Stomach (tissue), 9 donors: ENCODE results near the gene ZNF200. TPM values are rescaled to one million over a fixed set of nuclear protein-coding genes. Genes with fewer than 3 reads are reported as not detected.
A peak's percentile ranks its signal among the peaks of the same experiment; 100 is the strongest.

Source experiments
- DNase-seq, 2 donors: peaks; one replicate each; pipeline versions ENCODE4 v3.0.0 to v3.0.0-alpha.2; 2013 to 2019
- H3K27ac ChIP-seq, 5 donors: fragments of 200-600 bp in 4 of 5; sonication (generic) in 4 of 5; one replicate each; pipeline ENCODE4 v1.5.1; 2013 to 2019; ENCODE audit warnings: mild to moderate bottlenecking in 1 of 5, moderate library complexity in 1 of 5
- H3K27me3 ChIP-seq, 3 donors: fragments of 200-600 bp; sonication (generic); one replicate each; pipeline ENCODE4 v1.5.1; 2017 to 2019; ENCODE audit warnings: mixed run types in 1 of 3
- H3K36me3 ChIP-seq, 4 donors: fragments of 200-600 bp; sonication (generic); 1 replicate in 3 of 4; 2 replicates in 1 of 4; pipeline ENCODE4 v1.5.1; 2016 to 2019
- H3K4me1 ChIP-seq, 4 donors: fragments of 200-600 bp; sonication (generic); one replicate each; pipeline ENCODE4 v1.5.1; 2016 to 2019
- H3K4me3 ChIP-seq, 4 donors: fragments of 200-600 bp; sonication (generic) in 3 of 4; one replicate each; pipeline ENCODE4 v1.5.1; 2016 to 2019; ENCODE audit warnings: mild to moderate bottlenecking in 1 of 4
- H3K9me3 ChIP-seq, 4 donors: fragments of 200-600 bp; sonication (generic); one replicate each; pipeline ENCODE4 v1.5.1; 2016 to 2019
- CTCF ChIP-seq, 7 experiments: fragments of 450-650 bp in 4 of 7; fragments of 200-600 bp in 3 of 7; sonication (generic) in 3 of 7; IDR thresholded peaks; one replicate each; pipeline ENCODE4 v1.5.1; 2016 to 2019; ENCODE audit warnings: antibody characterized with exemption in 7 of 7, control low read depth in 2 of 7, mild to moderate bottlenecking in 1 of 7
- EP300 ChIP-seq: sonication (generic); formaldehyde crosslinking; IDR thresholded peaks from one replicate; pipeline ENCODE4 v1.6.1; 2017; ENCODE audit warnings: antibody characterized with exemption
- POLR2A ChIP-seq, 4 donors: fragments of 450-650 bp; IDR thresholded peaks; one replicate each; pipeline ENCODE4 v1.6.1; 2016; ENCODE audit warnings: antibody characterized with exemption in 4 of 4, control low read depth in 2 of 4, mild to moderate bottlenecking in 1 of 4, moderate library complexity in 1 of 4
- POLR2AphosphoS5 ChIP-seq, 3 donors: sonication (generic); formaldehyde crosslinking; IDR thresholded peaks; one replicate each; pipeline ENCODE4 v1.6.1; 2016; ENCODE audit warnings: antibody characterized with exemption in 3 of 3
- WGBS, 5 donors: extraction: QIAGEN DNeasy Blood & Tissue Kit in 3 of 5; methylation state at CpG; one replicate each; pipeline versions ENCODE4 v1.1.5 to v1.1.7; 2013 to 2018; 5-methylcytosine and 5-hydroxymethylcytosine counted together
- intact Hi-C: fragments of 100-400 bp; cut with DNase I; formaldehyde crosslinking; loops from one replicate; pipeline ENCODE4 v1.15.1; 2023; ENCODE audit warnings: low total_unique reads
- polyA plus RNA-seq, 3 donors: library from polyadenylated mRNA; stranded (reverse); fragments of 200-250 nt; gene quantifications; one replicate each; pipeline ENCODE4 v1.2.3, GENCODE V29; 2013
- total RNA-seq, 5 donors: library from RNA; depleted of rRNA; stranded (reverse); fragments of >200 nt; gene quantifications; one replicate each; pipeline versions ENCODE4 v1.1.0 to v1.2.3, GENCODE V29; 2014 to 2016
- donor health status: healthy with polysubstance abuse.
- donor health status: Bipolar disorder and iron deficiency.
- donor health status: healthy.

The ZNF200 gene
- total and polyA plus RNA-seq, 8 donors = 2.2 to 8.7 (median 5.3) TPM

GRCh38 chr16:3256146-3256865 lies 21.3 kb upstream of the ZNF200 start, which contains the start of gene MEFV:
TSS of gene MEFV (minus strand) at chr16:3256633. CDS start at chr16:3256587, 46 bp downstream.
- peak within 1 kb of the TSS in 3 of 4 donors; percentile 11 to 35 (median 32) for H3K4me3 ChIP-seq
- peaks cover 0 to 39% (median 0%) of the 10 kb centered on the region in 3 donors for H3K27me3 ChIP-seq
- 66 to 78% (median 76%) methylated on average over 11 to 14 of the region's 14 CpGs for WGBS, 5 donors
- no peak for DNase-seq
- no peaks in the 10 kb centered on the region for H3K4me1 ChIP-seq
- peak within 1 kb of the TSS in 1 of 5 donors; percentile 70 for H3K27ac ChIP-seq
- intact Hi-C loops = no loop called here
- TF ChIP-seq POLR2A (IDR thresholded peaks at IDR 0.05) (no peak), CTCF (IDR thresholded peaks at IDR 0.05) (no peak), POLR2AphosphoS5 (IDR thresholded peaks at IDR 0.05) (no peak)
- no peaks in the 10 kb centered on the region for H3K36me3 ChIP-seq
- no peaks in the 10 kb centered on the region for H3K9me3 ChIP-seq

- intact Hi-C loops = no loop called here
- H3K4me1 ChIP-seq = no peaks in the 10 kb centered on the region
- peaks cover 0 to 43% (median 0%) of the 10 kb centered on the region in 3 donors for H3K27me3 ChIP-seq
- H3K36me3 ChIP-seq = no peaks in the 10 kb centered on the region
- WGBS, 5 donors = 38 to 54% (median 49%) methylated on average over 18 to 35 of the region's 35 CpGs
- DNase-seq = no peak
- peak overlapping the region in 2 of 4 donors; percentile 32 to 35 for H3K4me3 ChIP-seq
- no peaks in the 10 kb centered on the region for H3K9me3 ChIP-seq
- no peak overlapping the region for H3K27ac ChIP-seq
- no peak for TF ChIP-seq POLR2A (IDR thresholded peaks at IDR 0.05)
- no peak for TF ChIP-seq EP300
- TF ChIP-seq POLR2AphosphoS5 (IDR thresholded peaks at IDR 0.05) = no peak
Observed at GRCh38 chr16:3254309-3254708, 19.4 kb upstream of the ZNF200 start.

- Histone ChIP-seq H3K27ac (no peak overlapping the region), H3K36me3 (no peaks in the 10 kb centered on the region), H3K4me1 (no peaks in the 10 kb centered on the region), H3K4me3 (no peak overlapping the region), H3K9me3 (no peaks in the 10 kb centered on the region), H3K27me3 (peaks cover 0 to 47% (median 0%) of the 10 kb centered on the region in 3 donors)
- intact Hi-C loops = no loop called here
- TF ChIP-seq CTCF (IDR thresholded peaks at IDR 0.05) (no peak), EP300 (no peak), POLR2AphosphoS5 (IDR thresholded peaks at IDR 0.05) (no peak), POLR2A (IDR thresholded peaks at IDR 0.05) (no peak)
- DNase-seq = no peak
- 76 to 83% (median 78%) methylated on average over 4 of the region's 4 CpGs for WGBS, 5 donors
Observed at GRCh38 chr16:3252967-3253366, 18.0 kb upstream of the ZNF200 start.

DNA sequence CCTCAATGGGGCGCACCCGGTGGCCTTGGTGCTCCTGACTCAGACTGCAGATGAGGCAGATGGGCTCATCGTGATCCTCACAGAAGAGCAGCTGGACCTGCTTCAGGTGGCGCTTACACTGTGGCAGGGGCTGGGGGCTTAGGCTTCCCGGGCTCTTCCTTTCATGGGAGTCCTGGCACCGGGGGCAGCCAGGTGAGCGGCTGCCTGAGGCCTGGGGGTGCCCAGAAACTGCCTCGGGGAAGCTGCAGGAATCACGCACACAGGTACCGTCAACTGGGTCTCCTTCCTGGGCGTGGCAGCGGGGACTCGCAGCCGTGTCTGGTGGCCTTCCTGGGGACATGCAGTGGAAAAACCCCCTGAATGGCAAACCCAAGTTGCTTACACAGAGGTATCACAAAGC lies 14.5 kb upstream of the ZNF200 start:
- DNase-seq = no peak
- TF ChIP-seq POLR2AphosphoS5 (IDR thresholded peaks at IDR 0.05) = no peak
- no peak for TF ChIP-seq CTCF (IDR thresholded peaks at IDR 0.05)
- TF ChIP-seq EP300 = no peak
- TF ChIP-seq POLR2A (IDR thresholded peaks at IDR 0.05) = no peak
- WGBS, 5 donors = 77 to 85% (median 83%) methylated on average over 9 to 14 of the region's 14 CpGs

DNA sequence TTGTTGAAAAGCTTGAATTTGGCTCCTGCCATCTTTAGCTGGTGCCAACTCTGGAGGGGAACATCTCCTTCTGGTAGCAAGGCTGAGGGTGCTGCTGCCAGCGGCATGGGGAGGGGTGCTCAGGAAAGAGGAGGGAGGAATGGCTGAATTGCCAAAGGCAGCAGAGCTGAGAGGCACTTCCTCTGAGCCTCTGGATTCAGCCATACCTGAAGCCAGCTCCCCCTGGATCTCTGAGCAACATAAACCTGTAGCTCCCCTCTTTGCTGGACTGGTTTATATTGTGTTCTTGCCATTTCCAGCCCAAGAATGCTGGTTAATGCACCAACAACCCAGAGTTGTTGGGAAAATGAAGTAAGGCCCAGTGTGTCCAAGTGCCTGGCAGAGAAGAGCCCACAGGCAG lies 14.1 kb upstream of the ZNF200 start:
- Histone ChIP-seq H3K36me3 (no peaks in the 10 kb centered on the region), H3K9me3 (no peaks in the 10 kb centered on the region), H3K4me1 (no peaks in the 10 kb centered on the region), H3K27me3 (peaks cover 0 to 25% (median 0%) of the 10 kb centered on the region in 3 donors), H3K27ac (no peak overlapping the region), H3K4me3 (no peak overlapping the region)
- DNase-seq = no peak
- intact Hi-C loops = loop anchor here (10.0 kb wide), 1 partner anchor 46 kb away; no protein-coding TSS in a partner anchor
- 50 to 72% (median 67%) methylated on average over 1 of the region's 1 CpG for WGBS, 5 donors
- TF ChIP-seq EP300 = no peak

More for the DNA sequence above, 14.5 kb upstream of the ZNF200 start:
- Histone ChIP-seq H3K4me1 (no peaks in the 10 kb centered on the region), H3K36me3 (no peaks in the 10 kb centered on the region), H3K27ac (no peak overlapping the region), H3K9me3 (no peaks in the 10 kb centered on the region), H3K27me3 (peaks cover 0 to 24% (median 0%) of the 10 kb centered on the region in 3 donors), H3K4me3 (no peak overlapping the region)
- intact Hi-C loops = loop anchor here (10.0 kb wide), 1 partner anchor 45 kb away; no protein-coding TSS in a partner anchor
